ENCODE results near the gene DAP3.
"Not testable (repeated sequence)": the region's sequence is repeated elsewhere in the genome, so short reads cannot be mapped to it uniquely, and the experiment has no call there.

Gene DAP3

DNA sequence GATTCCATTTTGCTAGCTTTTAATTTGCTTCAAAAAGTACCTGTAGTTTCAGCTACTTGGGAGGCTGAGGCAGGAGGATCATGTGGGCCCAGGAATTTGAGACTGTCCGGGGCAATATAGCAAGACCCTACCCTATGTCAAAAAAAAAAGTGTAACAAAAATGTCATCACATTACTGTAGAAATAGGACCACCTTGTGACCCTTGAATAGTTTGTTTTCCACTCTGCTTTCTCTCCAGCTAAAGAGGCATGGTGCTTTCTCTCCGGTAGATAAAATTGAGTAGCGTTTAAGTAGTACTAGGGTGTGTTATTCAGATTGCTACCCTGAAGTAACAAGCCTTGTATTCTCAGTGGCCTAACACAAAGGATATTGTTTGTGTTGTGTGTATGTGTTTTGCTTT, 23.7 kb downstream of the DAP3 start:
- not testable (repeated sequence) for H3K4me3 ChIP-seq (ENCODE audit: low read length)
- TF ChIP-seq, protein P1, sequence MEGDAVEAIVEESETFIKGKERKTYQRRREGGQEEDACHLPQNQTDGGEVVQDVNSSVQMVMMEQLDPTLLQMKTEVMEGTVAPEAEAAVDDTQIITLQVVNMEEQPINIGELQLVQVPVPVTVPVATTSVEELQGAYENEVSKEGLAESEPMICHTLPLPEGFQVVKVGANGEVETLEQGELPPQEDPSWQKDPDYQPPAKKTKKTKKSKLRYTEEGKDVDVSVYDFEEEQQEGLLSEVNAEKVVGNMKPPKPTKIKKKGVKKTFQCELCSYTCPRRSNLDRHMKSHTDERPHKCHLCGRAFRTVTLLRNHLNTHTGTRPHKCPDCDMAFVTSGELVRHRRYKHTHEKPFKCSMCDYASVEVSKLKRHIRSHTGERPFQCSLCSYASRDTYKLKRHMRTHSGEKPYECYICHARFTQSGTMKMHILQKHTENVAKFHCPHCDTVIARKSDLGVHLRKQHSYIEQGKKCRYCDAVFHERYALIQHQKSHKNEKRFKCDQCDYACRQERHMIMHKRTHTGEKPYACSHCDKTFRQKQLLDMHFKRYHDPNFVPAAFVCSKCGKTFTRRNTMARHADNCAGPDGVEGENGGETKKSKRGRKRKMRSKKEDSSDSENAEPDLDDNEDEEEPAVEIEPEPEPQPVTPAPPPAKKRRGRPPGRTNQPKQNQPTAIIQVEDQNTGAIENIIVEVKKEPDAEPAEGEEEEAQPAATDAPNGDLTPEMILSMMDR (IDR thresholded peaks at IDR 0.05; ENCODE audit: insufficient read depth, low read depth, low read length, missing control alignments): peak; percentile 15
- peak; percentile 8 for DNase-seq (ENCODE audit: low read depth)

DNA sequence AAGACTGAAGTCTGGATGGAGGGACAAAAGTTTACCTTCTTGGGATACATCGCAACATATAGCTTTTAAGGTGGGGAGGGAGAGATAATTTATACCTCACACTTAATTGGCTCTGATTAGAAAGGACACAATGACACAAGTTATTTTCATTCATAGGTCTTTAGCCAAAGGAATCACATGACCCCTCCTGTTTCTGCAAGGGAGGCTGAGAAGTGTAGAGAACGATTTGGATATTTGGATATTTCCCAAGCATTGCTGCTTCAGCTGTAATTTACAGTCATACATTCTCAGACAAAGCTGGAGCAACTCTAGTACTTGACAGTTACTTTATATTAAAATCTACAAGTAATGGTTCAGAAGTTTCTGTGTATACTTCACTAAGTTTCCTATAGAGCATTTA, 24.2 kb downstream of the DAP3 start:
- TF ChIP-seq, protein P1 (IDR thresholded peaks at IDR 0.05; ENCODE audit: insufficient read depth, low read depth, low read length, missing control alignments): no peak
- no peak overlapping the region for H3K4me3 ChIP-seq (ENCODE audit: low read length)
- DNase-seq (ENCODE audit: low read depth): no peak

DNA sequence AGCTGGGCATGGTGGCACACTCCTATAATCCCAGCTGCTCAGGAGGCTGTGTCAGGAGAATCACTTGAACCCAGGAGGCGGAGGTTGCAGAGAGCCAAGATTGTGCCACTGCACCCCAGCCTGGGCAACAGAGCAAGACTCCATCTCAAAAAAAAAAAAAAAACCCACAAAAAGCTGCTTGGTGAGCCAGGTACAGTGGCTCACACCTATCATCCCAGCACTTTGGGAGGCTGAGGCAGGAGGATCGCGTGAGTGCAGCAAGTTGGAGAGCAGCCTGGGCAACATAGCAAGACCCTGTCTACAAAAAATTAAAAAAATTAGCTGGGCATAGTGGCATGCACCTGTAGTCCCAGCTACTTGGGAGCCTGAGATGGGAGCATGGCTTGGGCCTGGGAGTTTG, 26.2 kb downstream of the DAP3 start:
- not testable (repeated sequence) for H3K4me3 ChIP-seq (ENCODE audit: low read length); DNase-seq (ENCODE audit: low read depth)

DNA sequence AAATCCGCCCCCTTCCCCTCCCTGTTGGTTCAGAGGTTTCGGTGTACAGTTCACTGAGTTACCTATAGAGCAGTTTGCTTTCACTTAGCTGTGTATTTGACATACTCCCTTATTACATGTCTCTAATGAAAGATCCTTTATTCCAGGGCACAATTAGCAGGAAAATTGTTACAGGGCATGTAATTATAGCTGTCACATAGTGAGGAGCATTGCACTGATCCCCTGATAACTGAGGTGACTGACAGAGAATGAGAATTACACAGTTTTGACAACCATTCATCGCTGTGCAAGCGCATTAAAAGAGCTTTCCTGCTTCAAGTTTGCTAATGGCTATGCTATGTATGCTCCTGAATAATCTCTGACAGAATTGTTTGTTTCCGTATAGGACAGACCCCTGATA, 26.9 kb downstream of the DAP3 start:
- no peak overlapping the region for H3K4me3 ChIP-seq (ENCODE audit: low read length)
- TF ChIP-seq, protein P1 (IDR thresholded peaks at IDR 0.05; ENCODE audit: insufficient read depth, low read depth, low read length, missing control alignments): no peak
- DNase-seq (ENCODE audit: low read depth): no peak

DNA sequence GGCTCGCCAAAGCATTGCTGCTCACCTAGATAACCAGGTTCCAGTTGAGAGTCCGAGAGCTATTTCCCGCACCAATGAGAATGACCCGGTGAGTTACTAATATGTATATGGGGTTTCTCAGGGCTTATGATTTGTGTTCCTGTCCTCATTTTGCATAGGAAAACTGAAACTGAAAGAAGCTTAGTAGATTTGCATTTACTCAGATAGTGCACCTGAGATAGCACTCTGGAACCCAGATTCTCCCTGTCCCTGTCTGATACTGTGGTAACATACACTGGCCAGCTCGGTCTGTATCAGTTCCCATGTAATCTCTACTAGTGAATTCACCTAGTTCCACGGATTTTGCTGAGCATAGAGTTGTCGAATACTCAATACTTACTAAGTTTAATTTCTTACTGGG, 28.1 kb downstream of the DAP3 start:
- DNase-seq (ENCODE audit: low read depth): no peak
- TF ChIP-seq, protein P1 (IDR thresholded peaks at IDR 0.05; ENCODE audit: insufficient read depth, low read depth, low read length, missing control alignments): no peak
- H3K4me3 ChIP-seq (ENCODE audit: low read length): no peak overlapping the region

DNA sequence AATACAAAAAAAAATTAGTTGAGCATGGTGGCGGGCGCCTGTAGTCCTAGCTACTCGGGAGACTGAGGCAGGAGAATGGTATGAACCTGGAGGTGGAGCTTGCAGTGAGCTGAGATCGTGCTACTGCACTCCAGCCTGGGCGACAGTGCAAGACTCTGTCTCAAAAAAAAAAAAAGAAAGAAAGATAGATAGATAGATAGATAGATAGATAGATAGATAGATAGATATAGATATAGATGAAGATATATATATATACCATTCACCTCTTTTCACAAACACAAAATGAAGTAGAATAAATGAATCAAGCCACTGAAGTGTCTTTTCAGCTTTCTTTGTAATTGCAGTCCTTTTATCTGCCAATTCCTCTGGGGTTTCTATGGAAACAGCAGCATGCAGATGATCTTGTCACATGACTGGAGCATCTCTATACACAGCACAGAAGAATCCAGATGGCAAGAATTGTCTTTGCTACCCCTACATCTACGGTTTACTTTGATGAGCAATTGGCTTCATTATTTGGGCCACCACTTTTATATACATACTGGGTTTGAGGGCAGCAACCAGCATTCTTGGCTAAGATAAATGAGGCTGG, 29.7 kb downstream of the DAP3 start:
- DNase-seq (ENCODE audit: low read depth); H3K4me3 ChIP-seq (ENCODE audit: low read length): not testable (repeated sequence)

DNA sequence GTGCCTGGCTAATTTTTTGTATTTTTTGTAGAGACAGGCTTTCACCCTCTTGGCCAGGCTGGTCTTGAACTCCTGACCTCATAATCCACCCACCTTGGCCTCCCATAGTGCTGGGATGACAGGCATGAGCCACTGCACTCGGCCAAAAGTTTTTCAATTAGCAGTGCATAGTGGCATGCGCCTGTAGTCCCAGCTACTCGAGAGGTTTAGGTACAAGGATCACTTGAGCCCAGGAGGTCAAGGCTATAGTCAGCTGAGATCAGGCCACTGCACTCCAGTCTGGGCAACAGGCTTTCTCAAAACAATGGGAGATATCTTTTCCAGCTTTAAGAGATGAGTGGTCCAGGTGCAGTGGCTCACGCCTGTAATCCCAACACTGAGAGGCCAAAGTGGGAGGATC, 30.8 kb downstream of the DAP3 start:
- no peak overlapping the region for H3K4me3 ChIP-seq (ENCODE audit: low read length)
- TF ChIP-seq, protein P1 (IDR thresholded peaks at IDR 0.05; ENCODE audit: insufficient read depth, low read depth, low read length, missing control alignments): no peak
- DNase-seq (ENCODE audit: low read depth): no peak

DNA sequence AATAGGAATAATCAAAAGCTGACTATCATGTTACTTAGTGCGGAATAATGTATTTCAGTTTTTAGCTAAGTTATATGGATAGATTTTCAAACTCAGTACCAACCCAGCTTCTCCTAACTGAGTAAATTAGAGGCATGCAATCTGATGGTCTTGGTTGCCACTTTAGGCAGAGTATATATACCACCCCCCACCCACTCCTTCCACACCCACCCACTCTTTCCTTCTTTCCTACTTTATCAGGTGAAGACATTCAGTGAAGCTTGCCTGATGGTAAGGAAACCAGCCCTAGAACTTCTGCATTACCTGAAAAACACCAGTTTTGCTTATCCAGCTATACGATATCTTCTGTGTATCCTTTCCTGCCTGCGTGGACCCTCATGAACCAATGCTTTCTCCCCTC, 36.3 kb downstream of the DAP3 start:
- H3K4me3 ChIP-seq (ENCODE audit: low read length): no peak overlapping the region
- no peak for DNase-seq (ENCODE audit: low read depth)
- TF ChIP-seq, protein P1 (IDR thresholded peaks at IDR 0.05; ENCODE audit: insufficient read depth, low read depth, low read length, missing control alignments): no peak

All from epithelial cell of esophagus (primary cell).